ENCODE results near the gene CACNA1A.
"Not testable (repeated sequence)": the region's sequence is repeated elsewhere in the genome, so short reads cannot be mapped to it uniquely, and the experiment has no call there.

The CACNA1A gene

DNA sequence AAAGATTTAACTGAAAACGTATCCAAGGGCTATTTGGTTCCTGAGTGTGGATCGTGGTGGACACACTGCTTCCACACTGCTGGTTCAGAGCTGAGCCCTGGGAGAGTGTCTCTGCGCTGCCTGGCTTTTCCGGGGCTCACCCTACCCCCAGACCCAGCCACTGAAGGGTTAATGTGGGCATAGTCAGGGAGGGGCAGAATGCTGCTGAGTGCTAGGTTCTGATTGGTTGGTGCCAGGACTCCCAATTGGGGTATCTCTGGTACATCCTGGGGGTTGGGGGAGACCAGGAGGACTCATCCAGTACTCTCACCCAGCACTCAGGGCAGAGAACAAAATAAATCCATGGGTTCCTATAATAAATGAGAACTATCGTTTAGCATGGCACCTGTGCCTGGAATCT lies 142.3 kb downstream of the CACNA1A start:
- no peak for DNase-seq (ENCODE audit: low read depth)

- no peak for DNase-seq (ENCODE audit: low read depth)
These were observed 143.0 kb downstream of the CACNA1A start for GRCh38 chr19:13363245-13363644.

DNA sequence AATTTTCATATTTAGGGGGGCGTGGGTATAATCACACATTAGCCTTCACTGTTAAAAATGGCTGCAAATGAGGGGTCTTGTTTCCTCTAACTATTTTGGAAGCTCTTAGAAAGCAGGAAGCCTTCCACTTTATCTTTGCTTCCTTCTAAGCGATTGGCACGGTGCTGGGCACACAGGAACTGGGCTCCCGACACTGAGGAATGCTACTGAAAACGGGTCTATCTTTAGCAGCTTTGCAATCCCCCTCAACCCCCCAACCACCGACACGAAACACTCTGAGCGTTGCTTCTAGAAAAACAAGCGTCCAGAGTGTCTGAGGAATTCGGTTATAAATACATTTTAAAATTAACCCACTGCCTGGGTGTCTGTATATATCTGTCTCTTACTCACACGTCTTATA lies 143.6 kb downstream of the CACNA1A start:
- DNase-seq (ENCODE audit: low read depth), result no peak

DNA sequence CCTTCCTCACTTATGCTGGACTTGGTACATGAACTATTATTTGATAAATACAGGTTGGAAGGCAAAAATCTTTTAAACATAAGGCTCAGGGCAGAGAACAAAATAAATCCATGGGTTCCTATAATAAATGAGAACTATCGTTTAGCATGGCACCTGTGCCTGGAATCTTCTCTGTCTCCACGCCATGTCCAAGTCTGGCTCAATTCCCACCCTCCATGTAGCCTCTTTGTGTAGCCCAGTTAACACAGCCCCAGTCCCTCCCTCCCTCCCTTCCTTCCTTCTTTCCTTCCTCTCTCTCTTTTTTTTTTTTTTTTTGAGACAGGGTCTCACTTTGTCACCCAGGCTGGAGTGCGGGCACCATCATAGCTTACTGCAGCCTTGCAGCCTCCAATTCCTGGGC lies 144.6 kb downstream of the CACNA1A start:
- not testable (repeated sequence) for DNase-seq (ENCODE audit: low read depth)

- no peak for DNase-seq (ENCODE audit: low read depth)
These were observed 149.5 kb downstream of the CACNA1A start for GRCh38 chr19:13356686-13357280.

DNA sequence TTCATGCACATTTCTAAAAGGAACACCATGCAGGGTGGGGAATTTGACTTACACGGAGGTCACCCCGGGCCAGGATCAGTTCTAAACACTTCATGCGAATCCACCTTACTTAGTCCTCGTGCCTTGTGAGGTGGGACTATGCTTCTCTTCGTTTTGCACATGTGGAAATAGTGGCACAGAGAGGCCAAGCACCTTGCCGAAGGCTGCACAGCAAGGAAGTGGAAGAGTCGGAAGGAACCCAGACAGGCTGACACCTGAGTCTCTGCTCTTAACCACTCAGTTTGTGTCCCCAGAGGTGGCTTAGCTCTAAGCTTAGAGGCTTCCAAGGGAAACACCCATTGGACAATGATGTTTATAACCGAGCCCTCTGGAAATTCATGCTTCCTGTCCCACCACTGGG lies 150.1 kb downstream of the CACNA1A start:
- DNase-seq (ENCODE audit: low read depth), result no peak

DNA sequence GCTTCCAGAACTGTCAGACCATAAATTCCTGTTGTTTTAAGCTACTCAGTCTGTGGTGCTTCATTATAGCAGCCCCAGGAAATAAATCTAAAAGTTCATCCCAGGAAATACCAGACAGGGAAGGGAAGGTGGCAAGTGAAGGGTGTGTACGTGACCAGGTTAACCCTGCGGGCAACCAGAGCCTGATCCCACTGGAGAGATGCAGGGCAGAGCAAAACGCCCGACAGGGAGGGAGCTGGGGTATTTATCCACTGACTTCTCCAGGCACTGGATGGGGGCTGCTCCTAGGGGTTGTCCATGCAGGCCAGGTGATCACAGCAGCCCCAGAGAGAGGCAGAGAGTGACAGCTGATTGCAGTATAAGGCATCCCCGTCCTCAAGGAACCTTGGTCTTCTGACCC lies 150.9 kb downstream of the CACNA1A start:
- no peak for DNase-seq (ENCODE audit: low read depth)

GRCh38 chr19:13353625-13354024 lies 152.7 kb downstream of the CACNA1A start:
- no peak for DNase-seq (ENCODE audit: low read depth)

DNA sequence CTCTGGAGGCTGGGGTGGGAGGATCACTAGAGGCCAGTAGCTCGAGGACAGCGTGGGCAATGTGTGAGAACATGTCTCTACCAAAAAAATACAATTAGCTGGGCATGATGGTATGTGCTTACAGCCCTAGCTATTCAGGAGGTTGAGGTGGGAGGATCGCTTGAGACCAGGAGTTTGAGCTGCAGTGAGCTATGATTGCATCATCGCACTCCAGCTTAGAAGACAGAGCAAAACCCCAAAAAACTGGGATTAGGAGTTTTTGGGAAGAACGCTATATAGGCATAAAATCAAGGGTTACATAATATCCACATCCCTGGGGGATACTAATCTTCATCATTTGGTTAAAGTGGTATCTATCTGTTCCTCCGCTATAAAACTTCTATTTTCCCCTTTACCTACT lies 155.5 kb downstream of the CACNA1A start:
- DNase-seq (ENCODE audit: low read depth), result no peak

DNA sequence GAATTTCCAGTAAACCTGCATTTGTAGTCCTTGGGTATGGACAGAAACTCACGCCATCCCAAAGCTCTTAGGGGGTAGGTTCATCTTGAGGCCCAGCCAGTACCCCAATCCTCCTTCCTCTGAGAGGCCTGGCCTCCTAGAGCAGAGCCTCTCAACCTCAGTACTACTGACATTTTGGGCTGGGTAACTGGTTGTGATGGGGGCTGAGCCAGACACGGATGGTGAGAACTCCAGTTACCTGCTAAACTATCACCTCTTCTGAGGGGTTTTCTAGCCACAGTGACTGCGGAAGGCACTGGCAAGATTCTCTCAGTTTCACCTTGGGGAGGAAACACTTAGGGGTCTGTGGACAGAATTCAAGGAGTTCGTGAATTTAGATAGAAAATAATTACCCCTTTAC lies 156.2 kb downstream of the CACNA1A start:
- DNase-seq (ENCODE audit: low read depth), result no peak

DNA sequence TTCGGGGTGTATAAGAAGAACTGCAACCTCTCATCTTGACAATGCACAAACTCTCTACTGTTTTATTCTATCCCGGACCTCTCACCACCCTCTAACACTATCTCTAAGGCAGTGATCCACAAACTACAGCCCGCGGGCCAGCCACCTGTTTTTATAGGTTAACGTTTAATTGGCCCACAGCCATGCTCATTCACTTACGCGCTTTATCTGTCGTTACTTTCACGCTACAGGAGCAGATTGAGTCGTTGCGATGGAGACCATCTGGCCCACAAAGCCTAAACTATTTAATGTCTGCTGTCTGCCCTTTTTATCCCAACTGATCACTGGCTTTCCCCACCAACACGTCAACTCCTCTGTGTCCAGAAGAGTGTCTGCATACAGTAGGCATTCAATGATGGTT lies 158.9 kb downstream of the CACNA1A start:
- DNase-seq (ENCODE audit: low read depth), result no peak

DNA sequence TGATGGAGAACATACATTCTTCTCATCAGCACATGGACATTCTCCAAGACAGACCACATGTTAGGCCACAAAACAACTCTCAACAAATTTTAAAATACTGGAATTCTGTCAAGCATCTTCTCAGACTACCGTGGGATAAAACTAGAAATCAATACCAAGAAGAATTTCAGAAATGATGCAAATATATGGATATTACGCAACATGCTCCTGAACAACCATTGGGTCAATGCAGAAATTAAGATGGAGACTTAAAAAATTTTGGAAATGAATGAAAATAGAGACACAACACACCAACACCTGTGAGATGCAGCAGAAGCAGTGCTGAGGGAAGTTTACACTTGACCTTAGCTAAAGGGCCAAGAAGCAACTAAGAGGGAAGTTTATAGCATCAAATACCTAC lies 162.8 kb downstream of the CACNA1A start:
- DNase-seq (ENCODE audit: low read depth), result no peak

DNA sequence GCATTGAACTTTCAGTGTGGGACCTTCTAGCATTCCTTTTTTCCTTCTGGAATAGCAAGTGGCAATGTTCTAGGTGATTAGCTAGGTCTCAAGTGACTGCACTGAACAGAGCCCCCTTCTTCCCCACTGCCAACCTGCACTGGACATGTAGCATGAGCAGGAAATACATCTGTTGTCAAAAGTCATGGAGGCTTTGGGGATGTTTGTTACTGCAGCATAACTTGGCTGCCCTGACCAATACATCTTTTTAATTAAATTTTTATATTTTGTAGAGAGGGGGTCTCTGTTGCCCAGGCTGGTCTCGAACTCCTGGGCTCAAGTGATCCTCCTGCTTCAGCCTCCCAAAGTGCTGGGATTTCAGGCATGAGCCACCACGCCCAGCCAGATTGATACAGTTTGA lies 163.6 kb downstream of the CACNA1A start:
- no peak for DNase-seq (ENCODE audit: low read depth)

DNA sequence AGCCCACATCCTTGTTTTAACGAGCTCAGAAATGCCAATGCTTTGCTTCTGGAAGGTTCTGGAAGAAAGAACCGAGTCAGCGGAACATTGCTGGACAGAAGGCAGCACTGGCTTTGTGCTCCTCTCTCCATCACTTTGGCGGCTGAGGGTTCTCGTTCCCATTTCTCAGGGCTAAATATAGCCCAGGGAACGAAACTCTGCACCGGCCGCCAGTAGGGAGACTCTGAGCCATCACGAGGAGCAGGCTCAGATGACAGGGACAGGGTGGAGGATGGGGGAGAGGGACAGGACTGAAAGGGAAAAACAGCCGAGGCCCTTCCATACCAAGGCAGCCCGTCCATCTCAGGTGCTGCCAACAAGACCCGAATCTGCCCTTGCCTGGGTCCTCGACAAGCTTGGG lies 166.4 kb downstream of the CACNA1A start:
- DNase-seq (ENCODE audit: low read depth), result no peak

- DNase-seq (ENCODE audit: low read depth), result no peak
These were observed 169.1 kb downstream of the CACNA1A start for GRCh38 chr19:13337181-13337580.

GRCh38 chr19:13334801-13335481 lies 171.3 kb downstream of the CACNA1A start:
- DNase-seq (ENCODE audit: low read depth), result no peak

DNA sequence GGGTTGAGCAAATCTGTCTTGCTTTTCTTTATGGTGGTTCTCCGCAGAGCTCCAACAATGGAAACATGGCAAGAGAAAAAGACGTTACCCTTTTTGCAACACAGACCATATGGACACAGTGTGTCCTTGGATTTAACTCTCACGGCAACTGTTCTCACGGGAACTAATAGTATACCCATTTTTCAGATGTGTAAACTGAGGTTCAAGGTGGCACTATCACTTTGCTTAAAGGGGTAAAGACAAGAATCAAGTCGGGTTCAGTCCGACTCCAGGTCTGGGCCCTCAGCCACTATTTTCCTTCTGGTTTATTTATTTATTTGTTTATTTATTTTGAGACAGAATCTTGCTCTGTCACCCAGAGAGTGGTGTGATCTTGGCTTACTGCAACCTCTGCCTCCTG lies 176.0 kb downstream of the CACNA1A start:
- no peak for DNase-seq (ENCODE audit: low read depth)

DNA sequence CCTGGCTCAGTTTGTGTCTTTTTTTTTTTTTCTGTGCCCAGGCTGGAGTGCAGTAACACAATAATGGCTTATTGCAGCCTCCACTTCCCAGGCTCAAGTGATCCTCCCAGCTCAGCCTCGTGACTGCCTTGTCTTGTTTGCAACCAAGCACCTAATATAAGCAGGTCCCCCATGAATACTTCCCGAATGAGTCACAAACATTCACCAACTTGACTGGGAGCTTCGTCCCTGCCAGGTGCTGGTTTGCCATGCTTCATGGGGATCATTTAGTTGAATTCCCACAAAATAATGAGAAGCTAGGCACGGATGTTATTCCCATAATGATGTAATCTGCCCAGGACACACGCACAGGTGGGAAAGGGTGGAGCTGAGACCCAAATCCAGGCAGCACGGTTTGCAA lies 176.5 kb downstream of the CACNA1A start:
- no peak for DNase-seq (ENCODE audit: low read depth)

DNA sequence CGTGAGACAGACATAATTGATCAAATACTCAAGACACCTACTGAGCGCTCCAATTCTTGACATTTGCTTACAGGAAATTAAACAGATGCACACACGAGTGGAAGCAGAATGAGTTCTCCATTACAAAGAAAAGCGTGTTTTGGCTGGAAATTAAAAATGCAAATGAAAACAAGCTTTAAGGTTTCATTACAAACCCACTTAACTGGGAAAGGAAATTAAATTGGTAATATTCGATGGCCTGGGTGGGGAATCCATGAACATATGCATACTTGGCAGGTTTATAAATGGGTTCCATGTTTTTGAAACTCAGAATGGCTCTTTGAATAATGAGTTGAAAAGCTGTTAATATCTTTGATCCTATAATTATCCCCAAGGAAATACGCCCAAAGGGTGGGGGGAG lies 178.0 kb downstream of the CACNA1A start:
- DNase-seq (ENCODE audit: low read depth), result no peak

- DNase-seq (ENCODE audit: low read depth), result no peak
These were observed 186.8 kb downstream of the CACNA1A start for GRCh38 chr19:13319526-13319925.

GRCh38 chr19:13318190-13318589 lies 188.1 kb downstream of the CACNA1A start:
- no peak for DNase-seq (ENCODE audit: low read depth)

DNA sequence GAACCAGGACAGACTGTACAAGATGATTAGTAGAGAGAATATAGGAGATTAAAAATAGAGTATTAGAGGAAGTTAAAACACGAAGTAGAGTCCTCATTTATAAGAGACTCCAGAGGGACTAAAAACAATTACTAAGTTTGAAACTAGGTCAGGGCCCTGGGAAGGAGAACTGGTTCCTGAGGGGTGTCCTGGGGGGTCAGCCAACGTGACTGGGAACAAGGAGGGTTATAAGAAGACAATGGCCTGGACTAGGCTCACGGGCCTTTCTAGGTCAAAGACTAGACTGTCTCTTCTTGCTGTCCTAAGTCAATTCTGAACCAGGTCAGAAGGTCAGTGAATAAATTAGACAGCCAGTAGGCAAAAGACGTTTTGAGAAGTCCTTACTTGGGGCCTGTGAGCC lies 190.8 kb downstream of the CACNA1A start:
- no peak for DNase-seq (ENCODE audit: low read depth)

DNA sequence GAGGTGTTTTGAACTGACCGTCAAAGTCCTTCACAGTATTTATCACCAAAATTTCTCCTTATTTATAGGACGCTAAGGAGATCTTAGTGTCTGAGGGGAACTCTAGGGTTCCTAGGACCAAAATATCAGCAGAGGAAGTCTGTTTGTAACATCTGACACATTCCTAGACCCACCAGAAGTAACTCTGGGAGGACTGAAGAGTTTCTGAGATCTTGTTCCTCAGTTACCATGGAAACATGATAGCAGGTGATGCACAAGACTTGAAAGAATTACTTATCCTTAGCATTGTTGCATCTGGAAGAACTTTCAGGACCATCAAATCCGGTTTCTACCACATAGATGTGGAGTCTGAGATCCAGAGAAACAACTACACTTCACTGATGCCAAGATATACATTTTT lies 191.5 kb downstream of the CACNA1A start:
- no peak for DNase-seq (ENCODE audit: low read depth)

DNA sequence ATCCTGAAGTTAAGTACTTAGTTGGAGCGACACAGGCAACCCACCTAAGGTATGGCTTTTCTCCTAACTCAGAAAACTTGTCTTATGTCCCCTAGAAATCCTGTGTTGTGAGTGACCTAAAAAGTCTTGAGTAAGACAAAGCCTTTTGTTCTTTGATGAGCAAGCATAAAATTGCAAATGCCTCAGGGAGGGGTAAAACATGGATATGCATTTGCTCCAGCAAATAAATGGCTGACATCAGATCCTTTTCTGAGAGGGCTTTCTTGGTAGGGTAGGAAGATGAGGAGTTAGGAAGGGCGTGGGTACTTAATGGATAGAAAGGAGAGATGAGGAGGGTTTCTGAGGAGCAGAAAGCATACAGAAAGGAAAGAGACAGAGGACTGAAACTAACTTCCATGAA lies 192.4 kb downstream of the CACNA1A start:
- no peak for DNase-seq (ENCODE audit: low read depth)
